GM19455 (cell line): Measurements from ENCODE around the gene PARK7.

Experiments
- ATAC-seq: cut with Tn5 transposase; IDR thresholded peaks from one replicate; pipeline ENCODE4 v1.9.1; 2021; ENCODE audit not compliant: unreplicated experiment

The PARK7 gene

DNA sequence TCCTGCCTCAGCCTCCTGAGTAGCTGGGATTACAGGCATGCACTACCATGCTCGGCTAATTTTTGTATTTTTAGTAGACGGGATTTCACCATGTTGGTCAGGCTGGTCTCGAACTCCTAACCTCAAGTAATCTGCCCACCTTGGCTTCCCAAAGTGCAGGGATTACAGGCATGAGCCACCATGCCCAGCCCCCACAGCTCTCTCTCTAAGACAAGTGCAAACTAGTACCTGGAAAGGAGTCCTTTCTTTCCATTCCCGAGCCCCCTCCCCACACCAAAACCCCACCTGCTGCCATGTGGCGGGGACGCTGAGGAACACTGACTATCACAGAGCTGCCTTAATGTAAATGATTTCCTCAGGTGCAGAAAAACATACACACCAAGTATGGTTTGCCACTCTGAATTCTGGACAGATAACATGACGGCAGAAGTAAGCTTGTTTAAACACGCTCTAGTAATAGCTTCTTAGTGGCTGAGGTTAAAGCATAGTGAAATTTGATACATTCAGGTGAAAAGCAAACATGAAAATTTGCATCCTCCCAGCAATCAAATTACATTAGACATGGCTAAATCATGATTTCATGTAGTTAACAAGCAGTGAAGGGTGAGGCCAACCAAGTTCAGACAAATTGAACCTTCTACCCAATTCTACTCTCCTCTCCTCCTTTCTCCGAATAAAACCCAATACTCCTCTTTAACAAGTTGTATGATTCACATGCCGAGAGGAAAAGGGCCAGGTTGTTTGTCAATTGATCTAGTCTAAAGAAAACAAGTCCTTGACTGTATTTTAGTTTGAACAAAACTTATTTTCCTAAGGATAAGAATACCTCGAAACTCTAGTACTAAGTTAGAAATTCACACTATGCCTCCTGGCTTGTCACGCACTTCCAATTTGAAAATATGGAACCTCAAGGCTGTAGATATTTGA lies 44.8 kb downstream of the PARK7 start:
- ATAC-seq, result no peak

DNA sequence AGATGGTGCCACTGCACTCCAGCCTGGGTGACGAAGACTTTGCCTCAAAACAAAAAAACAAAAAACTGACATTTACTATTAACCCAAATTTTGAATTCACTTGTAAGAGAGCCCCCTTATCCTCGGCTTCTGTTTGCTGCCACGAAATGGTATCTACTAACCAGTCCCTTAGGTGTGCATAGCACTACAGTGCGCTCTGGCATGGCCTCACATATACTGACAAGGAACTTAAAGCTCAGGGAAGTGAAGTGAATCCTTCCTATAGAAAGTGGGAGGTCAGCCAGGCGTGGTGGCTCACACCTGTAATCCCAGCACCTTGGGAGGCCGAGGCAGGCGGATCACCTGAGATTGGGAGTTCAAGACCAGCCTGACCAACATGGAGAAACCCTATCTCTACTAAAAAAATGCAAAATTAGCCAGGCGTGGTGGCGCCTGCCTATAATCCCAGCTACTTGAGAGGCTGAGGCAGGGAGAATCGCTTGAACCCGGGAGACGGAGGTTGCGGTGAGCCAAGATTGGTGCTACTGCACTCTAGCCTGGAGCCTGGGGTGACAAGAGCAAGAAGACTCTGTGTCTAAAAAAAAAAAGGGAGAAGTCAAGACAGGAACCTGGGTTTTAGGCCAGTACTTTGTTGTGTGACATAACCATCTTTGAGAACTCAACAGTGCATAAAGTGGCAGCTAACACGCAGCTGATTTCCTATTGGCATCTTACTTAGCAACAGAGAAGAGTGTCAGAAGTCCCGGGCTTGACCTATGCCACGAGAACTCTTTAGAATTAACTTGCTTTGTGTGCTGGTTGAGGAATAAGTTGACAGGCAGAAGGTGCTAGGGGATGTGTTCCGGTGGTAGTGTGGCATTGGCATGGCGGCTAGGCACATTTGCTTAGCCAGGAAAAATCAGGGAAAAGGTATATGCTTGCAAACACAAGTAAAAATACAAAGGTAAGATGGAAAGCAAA lies 47.8 kb downstream of the PARK7 start:
- no peak for ATAC-seq

DNA sequence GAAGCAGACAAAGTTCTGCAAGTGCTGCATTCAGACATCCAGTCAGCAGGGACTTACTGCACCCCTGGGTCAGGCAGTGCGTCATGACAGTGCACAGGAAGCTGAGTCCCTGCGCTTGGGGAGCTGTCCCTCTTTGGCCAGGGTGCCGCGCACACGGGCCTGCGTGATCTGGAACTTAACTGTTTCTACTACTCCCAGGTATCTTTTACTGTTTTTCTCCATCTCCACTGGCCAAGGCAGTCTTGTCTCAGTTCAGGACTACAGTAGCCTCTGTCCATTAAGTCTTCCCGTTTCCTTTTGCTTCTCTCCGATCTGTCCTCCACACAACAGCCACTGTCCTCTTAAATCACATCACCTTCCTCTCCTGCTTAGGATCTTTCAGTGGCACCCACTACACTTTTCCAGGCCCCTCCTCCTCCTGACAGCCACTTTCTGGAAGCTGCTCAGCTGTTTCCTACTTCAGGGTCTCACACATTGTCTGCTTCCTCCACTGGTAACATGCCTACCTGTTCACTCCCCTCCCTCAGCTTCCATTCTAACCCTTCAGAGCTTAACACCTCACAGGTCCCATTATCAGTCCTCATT lies 48.7 kb downstream of the PARK7 start:
- ATAC-seq, result no peak

DNA sequence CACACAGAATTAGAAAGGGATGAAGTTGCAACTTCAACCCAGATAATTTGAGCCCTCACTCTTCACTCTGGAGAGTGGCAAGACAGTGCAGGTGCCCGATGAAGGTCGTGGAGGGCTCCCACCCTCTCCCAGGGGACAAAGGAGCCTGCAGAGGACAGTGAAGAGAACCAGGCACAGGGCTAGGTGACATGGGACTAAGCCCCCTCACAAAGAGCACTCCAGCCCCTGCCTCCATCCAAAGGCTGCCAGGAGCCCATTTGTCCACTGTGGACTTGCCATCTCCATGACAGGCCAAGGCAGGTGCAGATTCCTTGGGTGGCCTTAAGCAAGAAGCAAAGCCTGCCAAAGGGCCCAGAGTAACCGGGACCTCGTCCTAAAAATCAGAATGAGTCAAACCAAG lies 49.5 kb downstream of the PARK7 start:
- ATAC-seq, result no peak

DNA sequence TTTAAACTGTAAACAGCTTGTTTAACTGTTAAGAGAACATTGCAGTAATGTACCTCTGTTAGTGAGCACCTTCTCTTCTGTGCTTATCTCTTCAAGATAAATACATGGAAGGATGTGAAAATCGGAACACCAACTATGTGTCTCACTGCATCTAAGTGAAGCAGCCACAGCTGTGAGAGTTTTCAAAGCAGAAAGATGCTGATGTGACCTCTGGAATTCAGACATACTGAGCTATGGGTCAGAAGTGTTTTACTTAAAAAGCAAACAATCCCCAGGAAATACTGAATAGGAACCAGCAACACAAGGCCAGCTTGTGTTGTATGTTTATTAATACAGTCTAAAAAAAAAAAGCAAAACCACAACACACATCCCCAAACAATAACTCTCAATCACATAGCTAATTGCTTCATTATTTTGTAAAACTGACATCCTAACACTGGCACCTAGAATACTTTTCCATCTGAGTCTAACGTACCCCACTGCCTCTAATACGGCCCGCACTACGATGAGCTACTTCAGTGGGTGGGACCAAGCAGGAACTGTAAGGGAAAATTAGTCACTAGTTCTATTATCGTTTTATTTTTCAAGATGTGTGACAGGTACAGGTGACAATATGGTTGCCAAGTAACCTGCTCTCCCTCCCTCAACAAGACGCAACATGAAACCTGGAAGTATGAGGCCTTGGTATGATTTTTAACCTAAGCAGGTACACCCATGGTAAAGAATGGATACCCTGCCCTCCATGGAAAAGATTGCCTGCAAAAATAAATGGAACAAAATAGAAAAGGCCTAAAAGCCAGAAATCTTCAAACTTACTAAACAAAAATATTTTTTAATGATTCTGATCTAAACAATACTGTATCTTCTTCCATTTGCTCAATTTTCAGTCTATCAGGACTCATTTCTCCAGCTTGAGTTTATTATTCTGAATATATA lies 50.7 kb downstream of the PARK7 start:
- ATAC-seq, result no peak

DNA sequence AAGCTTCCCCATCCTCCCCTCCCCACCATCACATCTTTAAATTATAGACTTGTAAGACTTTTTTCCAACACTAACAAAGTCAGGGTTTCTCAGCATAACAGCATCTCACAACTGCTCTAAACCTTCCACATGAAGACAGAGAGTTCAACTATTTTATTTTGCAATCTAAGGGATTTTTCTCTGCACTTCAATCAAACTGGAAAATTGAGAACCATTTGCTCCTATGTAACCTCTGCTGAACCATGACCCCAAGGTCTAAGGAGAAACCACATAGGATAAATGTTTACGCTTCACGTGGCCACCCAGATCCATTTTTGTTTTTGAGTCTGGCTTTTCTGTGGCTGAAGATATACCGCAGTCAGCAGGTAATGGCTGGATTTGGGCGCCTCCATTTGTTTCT lies 51.4 kb downstream of the PARK7 start:
- ATAC-seq, result no peak

DNA sequence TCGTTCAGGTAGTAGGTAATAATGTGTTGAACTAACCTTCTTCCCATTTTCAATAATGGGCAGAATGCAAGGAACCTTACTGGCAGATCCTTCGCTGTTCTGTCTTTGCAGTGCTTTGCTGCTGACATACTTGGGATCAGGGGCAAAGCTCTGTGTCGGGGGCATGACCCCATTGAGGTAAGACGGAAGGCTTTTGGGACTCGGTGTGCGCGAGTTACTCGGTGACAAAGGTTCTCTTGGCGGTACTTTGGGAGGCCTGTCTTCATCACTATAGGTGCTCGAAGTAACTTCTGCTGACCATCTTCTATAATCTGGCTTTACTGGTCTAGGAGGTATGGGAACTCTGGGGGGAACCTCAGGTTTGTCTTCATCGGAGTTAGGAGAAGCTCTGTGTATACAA lies 51.9 kb downstream of the PARK7 start:
- no peak for ATAC-seq

DNA sequence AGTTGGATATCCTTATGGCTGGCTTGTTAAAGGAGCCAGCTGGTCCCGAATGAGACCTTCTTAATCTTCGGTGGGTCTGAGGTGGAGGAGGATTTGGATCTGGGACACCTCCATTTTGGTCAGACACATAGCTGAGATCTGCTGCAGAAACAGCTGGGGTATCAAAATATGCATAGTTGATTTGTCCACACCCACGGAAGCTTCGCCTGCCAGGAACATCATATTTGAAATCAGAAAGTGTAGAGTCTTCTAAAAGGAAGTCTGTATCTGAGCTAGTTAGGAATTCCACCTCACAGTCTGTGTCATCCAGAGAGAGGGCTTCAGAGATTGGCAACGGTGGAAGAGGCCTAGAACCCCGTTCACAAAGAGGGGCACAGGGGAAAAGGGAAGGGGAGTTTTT lies 52.3 kb downstream of the PARK7 start:
- ATAC-seq, result no peak

DNA sequence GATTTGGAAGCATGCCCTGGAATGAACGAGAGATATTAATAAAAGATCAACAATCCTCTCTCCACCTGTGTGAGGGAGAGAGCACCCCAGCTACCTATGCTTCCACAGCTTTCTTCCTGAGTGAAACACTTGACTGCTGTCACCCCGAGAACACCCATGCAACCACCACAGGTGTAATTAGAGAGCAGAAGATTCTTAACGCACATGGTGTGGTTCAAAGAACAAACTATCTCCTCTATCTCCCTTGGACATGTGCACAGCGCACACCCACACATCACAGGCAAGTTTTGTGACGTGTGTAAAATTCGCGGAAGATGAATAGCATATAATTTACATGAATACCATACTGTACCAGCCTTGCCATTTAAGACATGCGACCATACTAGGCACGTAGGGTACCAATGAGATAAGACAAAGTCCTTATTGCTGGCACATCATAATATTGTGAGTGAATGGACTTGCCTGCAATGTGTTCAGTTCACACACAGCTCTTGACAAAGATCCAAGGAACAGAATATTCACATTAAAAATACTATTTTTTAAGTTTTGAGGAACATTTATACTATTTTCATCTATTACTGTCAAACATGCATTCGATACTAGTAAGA lies 53.0 kb downstream of the PARK7 start:
- no peak for ATAC-seq

DNA sequence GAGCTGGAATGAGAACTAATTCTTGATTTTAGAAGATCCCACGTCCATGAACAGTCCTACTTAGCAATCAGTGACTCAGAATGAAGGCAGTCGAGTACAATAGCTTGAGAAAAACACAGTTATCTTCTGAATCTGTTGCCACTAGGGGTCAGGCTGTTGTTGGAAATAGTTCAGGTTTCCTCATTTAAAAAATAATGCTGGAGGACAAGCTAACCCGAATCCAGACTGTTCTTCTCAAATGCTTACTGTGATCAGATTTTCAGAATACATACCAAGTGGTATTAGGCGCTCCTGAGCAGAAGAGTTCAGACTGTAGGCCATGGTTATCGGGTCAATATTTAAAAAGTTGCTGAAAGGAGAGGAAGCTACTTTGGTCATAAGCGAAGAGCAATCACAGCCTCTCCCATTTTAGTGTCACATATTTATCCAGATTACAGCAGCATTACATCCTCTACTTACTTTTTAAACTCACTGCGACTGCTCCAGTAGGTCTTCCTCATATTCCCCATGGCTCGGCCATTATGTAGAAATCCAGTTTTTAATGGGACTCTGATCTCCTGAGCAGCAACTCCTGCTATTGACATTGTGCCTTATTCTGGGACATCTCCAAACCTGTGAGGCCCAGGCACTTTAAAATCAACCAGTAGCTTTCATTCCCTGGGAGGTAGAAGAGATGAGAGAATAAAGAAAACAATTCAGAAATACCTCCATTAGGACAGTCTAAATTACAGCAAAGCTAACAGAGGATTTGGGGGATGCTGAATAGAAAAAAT lies 53.7 kb downstream of the PARK7 start:
- no peak for ATAC-seq

DNA sequence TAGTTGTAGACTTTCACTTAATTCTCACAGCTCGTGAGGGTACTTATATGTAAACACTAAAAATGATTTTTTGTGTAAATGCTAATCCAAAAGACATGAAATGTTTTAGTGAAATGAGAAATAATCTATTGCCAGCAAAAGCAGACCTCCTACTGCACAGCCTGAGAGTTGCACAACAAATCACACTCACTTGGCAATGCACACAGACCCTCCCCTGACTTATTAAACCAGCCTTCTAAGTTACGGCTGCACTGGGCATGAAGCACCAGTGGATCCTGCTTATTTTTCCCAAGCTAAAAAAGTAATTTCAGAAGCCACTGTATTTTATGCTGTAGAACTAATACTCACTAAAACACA lies 54.3 kb downstream of the PARK7 start:
- ATAC-seq, result no peak

DNA sequence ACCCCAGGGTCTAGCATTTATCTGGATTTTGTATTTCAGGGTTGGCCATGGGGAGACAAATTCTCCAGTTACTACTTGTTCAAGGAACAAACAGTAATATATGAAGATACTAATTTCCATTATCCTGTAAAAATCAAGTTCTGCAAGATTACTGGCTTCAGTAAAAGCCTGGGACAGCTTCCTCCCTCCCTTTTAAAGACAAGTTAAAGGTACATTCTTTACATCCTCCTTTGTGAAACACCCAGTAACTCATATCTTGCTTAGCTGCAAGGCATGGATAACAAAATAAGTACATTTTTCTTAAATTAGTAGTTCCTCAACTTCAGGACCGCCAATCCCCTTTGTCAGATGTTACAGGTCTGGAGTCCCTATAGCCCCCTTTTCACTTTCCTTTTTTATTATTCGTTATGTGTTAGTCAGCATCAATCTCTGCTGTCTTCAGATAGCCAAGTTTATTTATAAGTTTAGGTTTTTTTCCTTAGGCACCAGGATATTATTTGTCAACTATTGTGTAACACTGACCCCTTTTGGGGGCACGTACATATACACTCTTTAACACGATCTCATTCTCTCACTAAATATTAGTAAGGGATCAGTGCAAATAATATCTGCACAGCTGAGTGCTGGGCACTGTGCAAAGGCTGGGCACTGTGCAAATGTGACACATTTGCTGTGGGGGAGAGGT lies 54.8 kb downstream of the PARK7 start:
- no peak for ATAC-seq

DNA sequence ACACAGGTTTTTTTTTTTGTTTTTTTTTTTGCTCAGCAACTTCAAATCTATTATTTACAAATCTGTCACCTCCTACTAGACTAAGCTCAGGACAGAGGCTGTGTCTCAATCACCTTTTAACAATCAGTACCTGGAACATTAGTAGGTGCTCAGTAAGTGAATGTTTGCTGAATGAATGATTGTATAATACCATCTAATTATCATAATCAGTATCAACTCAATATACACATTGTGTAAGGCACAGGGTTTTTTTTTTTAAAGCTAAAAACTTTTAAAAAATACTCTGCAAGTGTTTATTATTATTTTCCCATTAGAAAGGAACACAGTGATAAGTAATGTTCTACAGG lies 55.4 kb downstream of the PARK7 start:
- ATAC-seq, result no peak

DNA sequence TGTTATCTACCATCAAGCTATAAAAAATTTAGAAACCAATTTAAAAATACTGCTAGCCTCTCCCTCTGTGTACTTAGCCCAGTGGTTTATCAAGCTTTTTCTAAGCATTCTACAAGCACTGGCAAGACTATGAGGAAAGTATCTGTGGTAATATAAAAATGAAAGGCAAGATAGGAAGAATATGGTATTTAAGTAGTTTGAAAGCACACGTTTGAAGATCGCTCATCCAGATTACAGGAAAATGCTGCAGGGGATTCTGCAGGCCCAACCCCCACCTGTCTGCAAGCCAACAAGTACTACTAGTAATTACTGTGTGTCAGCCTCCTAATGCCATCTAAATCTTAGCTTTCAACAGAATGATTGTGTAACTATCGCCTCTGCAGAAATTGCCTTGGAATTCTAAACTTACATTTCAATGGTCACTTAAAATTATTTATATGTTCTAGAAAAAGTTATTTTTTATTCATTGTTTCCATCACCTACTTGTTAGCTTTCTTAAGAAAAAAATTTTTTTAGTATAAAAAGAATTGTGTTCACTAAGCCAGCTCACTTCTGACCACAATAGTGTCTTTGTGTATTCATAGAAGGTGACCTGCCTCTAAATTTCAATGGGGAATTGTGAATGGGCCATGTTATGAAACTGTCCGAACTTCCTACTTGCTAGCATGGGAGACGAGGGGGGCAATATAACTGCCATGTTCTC lies 56.1 kb downstream of the PARK7 start:
- no peak for ATAC-seq

DNA sequence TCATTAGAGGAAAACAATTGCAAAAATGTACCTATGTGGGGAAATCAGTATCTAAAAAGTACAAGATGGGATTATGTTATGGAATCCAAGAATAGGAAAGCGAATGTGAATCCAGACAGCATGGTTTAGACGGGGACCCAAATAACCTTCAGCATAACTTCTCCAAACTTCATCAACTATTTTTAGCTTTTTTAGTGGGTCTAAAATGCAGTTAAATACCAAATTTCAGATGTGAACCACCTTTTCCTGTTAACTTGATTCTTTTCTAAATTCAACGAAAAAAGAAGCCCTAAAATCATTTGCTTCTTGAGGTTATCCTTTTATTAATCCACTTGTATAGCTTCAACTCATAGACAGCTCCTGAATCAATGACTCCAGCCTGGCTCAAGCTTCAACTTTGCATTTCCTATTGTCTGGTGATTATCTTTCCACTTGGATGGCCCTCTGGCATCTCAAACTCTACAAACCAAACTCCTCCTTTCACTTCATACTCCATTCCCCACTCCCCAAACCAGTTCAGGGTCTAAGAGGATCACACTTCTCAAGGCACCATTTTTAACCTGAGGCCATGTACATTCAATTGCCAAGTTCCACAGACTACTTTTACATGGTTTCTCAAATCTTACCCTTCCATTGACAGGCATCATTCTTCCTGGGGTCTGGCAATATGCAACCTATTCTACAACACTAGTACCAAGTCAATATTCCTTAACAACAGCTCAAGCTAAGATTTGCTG lies 57.1 kb downstream of the PARK7 start:
- no peak for ATAC-seq

DNA sequence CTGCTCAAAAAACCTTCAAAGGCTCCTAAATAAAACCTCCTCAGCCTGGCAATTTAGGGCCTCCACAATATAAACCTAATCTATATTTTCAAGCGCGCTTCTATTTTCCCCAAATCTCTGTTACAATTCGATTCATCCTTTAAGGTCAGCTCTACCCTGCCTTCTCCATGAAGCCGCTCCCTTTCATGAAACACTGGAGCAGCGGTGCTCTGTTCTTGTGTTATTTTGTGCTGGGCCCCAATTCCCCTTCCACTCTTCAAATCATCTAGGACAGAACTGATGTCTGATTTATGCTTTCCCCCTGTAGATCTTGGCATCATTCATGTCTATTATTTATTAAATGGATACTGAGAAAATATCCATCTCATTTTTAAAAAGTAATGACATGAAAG lies 57.7 kb downstream of the PARK7 start:
- no peak for ATAC-seq

DNA sequence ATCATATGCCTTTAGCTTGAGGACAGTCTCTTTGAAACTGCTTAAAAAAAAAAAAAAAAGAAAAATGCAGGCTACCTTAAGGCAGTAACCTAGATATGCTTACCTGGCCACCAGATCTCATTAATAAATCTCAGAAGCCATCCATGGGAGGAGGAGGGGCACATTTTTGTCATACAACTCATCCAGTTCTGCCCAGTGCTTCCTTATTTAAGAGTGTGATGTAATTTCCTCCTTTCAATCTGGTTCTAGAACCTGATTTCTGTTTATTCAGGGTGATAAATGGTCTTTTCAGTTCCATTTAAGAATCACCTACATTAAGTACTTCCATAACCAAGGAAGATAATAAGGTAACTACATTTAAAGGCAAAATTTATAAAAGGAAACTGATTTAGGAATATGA lies 58.5 kb downstream of the PARK7 start:
- no peak for ATAC-seq
